GM19035 (cell line): Measurements from ENCODE around the gene EML2.
"Not testable (repeated sequence)": the region's sequence is repeated elsewhere in the genome, so short reads cannot be mapped to it uniquely, and the experiment has no call there.

Source experiments
- ATAC-seq: cut with Tn5 transposase; IDR thresholded peaks from one replicate; pipeline ENCODE4 v1.9.1; 2021; ENCODE audit not compliant: unreplicated experiment

EML2 gene

DNA sequence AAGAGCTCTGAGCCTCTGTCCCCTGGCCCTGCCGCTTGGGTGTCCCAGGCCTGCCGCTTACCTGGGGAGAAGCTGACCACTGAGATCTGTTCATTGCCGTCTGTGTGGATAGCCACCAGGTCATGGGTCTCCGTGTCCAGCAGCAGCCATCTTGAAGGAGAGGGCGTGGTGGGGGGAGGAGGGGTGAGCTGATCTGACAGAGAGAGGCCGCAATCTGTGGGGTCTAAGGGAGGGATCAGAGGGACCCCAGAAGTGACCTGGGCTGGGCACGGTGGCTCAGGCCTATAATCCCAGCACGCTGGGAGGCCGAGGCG, 22.5 kb downstream of the EML2 start:
- ATAC-seq, result no peak

DNA sequence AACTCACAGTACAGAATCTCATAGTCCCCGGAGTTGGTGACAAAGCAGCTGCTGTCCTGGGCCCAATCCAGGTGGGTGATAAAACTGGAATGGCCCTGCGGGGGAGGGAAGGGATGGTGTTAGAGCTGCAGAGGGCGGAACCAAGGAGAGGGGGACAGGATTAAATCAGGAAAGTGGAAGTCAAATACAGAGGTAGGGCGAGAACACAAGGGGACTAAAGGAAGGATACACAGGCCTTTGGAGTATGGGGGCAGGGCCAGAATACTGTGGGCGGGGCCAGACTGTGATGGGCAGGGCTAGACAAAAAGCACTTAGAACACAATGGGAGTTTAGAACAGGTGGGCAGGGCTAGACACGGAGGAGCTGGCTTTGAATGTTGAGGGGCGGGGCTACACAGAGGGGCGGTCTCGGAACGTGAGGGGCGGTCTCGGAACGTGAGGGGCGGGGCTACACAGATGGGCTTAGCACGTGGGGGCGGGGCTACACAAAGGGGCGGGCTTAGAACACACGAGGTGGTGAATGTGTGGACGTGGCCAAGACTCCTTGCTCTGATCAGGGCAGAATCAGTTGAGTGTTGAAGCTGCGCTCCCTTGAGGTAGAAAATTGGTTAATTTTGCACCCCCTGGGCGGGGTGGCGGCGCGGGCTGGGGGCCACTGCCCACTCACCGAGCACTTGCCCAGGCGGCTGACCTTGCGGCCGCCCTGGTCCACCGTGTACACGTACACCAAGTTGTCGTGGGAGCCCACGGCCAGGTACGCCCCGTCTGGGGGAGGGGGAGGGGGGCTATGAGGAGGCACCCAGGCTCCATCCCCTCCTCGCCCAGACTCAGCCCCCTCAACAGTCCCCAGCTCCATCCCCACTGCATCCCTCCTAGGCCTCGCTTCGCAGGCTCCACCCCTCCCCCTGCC, 23.1 kb downstream of the EML2 start:
- peak; percentile 63 for ATAC-seq

DNA sequence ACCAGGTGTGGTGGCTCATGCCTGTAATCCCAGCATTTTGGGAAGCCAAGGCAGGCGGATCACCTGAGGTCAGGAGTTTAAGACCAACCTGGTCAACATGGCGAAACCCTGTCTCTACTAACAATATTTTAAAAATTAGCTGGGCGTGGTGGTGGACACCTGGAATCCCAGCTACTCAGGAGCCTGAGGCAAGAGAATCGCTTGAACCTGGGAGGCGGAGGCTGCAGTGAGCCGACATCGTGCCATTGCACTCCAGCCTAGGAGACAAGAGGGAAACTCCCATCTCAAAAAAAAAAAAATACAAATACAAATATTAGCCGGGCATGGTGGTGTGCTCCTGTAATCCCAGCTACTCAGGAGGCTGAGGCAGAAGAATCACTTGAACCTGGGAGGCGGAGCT, 24.1 kb downstream of the EML2 start:
- ATAC-seq, result not testable (repeated sequence)

DNA sequence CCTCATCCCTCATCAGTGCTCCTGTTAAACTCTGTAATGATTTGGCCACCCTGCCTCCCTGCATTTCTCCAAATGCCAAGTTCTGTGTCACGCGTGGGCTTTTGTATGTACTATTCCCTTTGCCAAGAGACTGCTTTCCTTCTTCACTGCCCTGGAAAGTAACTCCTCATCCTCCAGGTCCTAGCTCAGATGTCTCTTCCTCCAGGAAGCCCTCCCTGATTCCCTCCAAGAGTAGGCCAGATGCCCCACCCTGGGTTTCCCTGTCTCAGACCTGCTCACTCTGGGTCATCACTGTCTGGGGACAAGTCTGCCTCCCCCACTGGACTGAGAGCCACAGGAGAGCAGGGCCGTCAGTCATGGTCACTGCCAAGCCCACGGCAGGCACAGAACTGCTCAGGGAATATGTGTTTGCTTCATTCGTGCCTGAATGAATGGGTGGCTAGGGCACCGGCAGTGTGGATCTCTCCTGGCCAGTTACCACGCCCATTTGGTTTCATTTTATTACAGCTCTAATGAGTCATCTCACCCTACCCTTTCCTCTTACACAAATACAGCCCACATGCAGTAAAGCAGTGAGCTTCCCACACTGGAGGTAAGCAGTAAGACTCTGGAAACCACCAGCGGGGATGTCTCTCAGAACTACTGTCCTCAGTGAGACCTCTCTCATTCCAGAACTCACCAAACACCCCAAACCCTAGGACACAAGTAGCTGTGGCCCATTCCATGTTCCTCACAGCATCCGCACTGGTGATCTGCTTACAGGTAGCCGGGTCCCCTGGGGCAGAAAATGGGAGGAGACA, 25.1 kb downstream of the EML2 start:
- no peak for ATAC-seq

DNA sequence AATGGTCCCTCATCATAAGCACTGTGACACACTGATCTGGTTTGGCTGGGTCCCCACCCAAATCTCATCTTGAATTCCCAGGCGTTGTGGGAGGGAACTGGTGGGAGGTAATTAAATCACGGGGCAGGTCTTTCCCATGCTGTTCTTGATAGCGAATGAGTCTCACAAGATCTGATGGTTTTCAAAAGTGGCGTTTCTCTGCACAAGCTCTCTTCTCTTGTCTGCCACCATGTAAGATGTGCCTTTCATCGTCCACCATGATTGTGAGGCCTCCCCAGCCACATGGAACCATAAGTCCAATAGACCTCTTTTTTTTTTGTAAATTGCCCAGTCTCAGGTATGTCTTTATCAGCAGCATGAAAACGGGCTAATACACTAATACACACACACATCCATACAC, 30.2 kb downstream of the EML2 start:
- no peak for ATAC-seq

DNA sequence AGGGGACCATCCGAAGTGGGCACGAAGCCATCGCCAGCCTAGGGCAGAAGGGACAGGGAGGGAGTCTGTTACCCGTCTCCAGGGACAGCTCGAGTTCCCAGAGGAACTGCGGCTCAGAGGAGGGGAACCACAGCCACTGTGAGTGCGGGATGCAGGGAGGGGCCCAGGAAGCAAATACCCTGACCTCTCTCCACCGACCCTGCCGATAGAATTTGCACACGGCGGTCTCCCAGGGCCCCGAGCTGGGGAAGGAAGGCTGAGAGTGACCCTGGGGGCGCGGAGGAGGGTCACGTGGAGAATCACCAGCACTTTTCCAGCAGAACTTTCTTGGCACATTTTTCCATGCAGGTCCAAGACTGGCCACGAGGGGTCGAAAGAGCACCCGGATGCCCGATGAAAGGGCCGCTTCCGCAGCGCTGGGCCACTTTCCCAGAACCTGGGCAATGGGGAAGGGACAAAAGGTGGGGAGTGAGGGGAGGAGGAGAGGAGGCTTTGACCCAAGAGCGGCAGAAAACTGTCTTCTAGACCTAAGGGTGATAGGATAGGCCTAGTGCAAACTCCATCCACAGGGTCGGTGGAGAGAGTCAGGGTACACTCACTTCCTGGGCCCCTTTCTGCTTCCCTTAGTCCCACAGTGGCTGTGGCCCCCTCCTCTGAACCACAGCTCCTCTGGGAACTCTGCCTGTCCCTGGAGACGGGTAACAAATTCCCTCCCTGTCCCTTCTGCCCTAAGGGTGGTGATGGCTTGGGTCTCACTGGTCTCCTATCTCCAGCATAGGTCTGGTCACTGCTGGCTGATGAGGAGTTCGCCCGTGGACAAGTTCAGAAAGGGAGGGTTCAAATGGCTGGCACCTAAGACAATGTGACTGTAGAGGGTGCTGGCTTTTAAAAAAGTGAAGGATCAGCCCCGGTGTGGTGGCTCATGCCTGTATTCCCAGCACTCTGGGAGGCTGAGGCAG, 31.8 kb downstream of the EML2 start:
- no peak for ATAC-seq

DNA sequence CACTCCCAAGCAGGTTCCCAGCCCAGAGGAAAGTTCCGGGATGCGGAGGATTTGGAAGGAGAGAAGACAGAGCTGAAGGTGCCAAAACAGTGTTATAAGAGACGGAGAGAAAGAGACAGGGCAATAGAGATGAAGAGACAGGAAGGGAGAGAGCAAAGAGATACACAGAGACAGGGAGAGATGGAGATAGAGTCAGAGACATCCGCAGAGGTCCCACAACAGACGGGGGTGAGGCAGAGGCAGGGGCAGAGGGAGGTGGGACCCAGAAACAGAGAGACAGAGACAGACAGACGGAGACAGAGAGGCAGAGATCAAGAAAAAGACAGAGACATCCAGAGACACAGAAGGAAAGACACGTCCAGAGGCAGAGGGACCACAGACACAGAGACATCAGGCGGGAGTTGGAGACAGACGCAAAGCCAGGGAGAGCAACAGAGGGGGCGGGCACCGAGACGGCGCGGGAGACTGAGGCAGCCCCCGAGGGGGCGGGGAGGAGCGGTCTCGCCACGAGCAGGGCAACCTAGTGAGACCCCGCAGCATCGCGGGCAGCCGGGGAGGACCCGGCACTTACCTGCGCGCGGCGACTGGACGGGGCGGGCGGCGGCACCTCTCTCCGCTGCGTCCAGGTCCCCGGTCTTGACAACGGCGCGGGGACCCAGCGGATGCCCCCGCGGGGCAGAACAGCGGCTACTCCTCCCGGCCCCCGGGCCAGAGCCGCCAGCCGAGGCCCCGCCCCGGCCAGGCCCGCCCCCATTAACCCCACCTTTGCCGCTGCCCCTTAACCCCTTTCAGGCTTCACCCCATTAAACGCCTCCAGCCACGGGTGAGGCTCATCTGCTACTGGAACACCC, 37.4 kb downstream of the EML2 start, which contains the start of gene GPR4:
TSS of gene GPR4 (minus strand) at position 689 of the 851 bp plus-strand sequence. CDS start 10,346 bp downstream, outside the sequence.
- no peak for ATAC-seq

DNA sequence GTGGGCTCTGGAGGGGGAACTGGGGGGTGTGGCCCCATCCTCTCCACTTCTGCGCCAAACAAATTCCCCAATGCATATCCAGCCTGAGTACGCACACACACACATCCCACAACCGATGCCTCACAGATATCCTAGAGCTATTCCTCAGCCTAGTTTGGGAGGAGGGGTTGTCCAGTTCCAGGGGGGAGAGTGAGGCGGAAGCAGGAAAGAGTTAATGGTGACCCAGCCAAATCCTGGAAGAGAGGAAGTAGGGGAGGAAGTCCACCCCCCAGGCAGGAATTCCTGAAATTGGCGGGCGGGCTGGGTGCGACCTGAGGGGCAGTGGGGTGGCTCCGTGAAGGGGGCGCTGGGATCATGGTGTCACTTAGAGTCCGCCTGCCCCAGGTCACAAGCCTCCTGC, 38.1 kb downstream of the EML2 start:
- ATAC-seq, result no peak

DNA sequence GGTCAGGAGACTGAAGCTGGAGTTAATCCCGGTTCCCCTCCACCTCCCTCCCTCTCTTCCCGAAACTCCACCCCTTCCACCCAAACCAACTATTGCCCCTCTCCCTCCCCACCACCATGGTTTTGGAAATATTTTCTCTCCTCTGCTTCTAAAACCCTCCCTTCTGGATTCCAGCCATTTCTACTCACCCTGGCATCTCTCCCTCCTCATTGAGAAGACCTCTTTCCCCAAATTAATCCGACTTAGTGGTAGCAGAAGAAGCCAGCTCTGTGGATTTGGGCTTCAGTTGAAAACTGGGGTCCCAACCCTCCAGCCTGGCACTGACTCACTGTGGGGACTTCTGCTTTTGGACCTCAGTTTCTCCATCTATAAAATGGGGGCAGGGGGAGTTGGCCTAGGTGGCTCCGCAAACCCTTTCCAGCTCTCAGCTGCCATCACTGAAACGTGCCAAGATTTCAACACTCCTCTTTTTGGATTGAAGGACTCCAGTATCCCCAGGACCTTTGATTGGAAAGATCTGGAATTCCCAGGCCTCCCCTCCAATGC, 38.8 kb downstream of the EML2 start:
- ATAC-seq, result no peak

DNA sequence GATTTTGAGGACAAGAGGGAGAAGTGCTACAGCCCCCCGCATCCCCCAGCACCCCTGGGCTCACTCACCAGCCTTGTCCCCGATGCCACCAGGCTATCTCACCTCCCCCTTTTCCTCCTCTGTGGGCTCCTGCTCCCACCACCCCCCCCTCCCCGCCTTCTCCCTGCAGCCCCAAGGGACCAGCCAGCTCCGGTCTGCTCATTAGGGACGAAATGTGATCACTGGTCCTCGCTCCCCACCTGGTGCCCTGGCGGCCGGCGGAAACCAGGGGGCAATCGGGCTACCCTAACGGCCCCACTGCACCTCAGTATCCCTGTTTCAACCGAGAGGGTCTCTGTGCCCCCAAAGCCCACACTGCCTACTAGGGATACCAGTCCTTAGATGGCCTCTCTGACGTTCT, 39.9 kb downstream of the EML2 start:
- ATAC-seq, result no peak

DNA sequence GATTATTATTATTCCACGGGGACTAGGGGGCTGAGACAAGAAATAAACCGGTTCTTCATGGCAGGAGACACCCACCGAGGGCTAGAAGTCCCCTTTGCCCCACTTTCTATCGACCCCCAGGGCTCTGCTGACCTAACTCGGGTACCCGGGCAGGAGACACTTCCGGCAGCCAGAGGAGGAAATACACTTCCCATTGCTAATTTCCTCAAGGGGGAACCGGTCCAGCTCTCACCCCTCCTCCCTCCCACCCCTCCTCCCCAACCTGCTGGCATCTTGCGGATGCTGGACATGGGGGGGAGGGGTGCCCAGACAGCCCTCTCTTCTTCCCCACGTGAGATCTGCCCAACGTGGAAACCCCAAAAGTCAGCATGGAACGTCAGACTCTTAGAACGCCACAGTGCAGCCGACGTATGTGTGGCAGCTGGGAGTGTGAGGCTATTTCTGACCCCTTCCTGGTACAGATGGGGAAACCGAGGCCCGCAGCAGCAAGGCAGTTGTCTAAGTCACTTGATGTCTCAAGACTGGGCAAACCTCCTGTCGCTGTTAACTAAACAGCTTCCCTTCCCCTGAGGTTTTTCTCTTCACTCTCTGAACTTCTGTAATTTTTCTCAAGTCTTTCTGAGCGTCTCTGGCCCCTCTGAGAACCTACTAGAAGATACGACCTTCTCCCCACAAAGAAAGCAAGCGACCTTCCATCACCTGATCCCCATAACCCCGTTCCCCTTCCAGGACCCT, 40.8 kb downstream of the EML2 start:
- no peak for ATAC-seq

DNA sequence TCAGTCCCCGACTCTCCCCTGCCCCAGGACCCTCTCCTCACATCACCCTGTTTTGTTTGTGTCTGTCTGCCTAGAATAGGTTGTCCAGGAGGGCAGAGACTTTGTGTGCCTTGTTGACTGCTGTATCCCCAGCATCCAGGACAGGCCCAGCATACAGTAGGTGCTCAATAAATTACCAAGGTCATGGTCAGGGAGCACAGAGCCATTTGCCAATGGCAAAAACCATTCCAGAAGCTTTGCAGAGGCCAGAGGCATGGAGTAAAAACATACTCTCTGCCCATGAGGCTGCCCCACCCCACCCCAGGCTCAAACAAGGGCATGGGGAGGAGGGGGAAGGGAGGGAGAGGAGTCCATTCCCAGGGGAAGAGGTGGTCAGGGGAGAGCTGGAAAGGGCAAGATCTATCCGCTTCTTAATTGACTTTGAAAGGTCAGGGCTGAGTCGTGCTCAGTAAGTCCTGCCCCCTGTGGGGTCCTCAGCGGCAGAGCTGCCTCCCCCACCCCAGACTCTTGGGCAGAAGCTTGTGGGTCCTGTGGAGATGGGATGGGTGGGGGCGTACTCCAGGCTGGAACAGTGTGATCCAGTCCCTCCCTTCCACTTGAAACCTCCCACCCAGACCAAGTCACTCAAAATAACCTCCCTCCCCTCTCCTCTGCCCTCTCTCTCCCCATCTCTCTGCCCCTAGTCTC, 41.6 kb downstream of the EML2 start:
- no peak for ATAC-seq

DNA sequence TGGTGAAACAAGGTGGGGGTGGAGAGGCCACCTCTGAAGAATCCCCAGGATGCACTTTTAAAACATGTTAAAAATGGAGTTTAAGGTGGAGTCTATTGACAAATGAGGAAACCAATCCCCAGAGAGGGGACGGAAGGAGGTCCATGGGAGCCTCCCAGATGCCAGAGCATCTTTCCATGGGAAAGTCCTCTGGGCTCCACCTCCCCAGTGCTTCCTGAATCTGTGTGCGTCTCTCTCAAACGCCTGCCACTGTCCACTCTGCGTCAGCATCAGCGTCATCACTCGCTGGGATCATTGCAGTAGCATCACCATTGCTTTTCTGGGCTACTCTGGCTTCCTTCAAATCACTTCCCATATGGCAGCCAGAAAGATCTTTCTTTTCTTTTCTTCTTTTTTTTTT, 43.4 kb downstream of the EML2 start:
- ATAC-seq, result no peak

DNA sequence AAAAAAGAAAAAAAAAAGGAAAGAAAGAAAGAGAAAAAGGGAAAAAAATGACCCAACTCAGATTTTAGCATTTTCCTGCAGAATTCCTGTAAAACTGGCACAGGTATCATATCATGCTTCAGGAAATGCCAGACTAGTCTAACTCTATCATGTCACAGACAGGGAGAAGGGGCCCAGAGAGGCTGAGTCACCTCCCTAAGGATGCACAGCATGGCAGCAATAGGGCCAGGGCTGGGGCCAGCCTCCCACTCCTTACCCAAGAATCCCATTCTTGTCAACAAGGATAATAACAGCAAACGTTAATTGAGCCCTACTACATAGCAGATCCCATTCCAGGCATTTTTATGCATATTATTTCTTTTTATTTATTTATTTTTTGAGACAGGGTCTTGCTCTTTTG, 45.7 kb downstream of the EML2 start:
- ATAC-seq, result no peak

DNA sequence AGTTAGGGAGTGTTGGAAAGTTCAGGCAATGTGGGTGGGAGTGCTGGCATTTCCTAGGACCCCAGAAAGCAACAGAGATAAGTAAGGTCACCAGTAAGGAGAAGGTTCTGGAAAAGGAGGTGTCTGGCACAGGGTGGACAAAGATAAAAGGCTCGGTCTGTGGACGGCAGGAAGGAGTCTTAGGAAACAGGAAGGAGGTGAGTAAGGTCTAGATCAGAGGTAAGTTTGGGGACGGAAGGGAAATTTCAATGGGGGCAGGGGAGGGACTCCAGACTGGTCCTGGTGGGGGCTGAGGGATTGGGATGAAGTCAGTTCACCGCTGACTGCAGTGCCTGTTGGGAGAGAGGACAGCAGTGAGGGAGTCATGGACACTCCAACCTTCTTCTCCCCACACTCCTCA, 46.8 kb downstream of the EML2 start:
- ATAC-seq, result no peak

DNA sequence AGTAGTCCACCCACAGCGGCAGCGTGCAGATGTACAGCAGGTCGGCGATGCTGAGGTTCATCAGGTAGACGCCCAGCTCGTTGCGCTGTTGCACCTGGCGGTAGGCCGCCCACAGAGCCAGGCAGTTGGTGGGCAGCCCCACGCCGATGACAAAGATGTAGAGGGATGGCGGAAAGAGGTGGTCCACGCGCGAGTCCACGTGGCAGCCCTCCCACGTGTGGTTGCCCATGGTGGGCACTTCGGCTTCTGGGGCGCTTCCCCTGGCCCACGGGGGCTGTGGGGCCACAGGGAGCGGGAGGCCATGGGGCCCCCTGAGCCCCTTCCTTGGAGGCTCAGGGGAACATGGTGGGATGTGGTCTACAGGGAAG, 47.6 kb downstream of the EML2 start:
- ATAC-seq, result no peak

DNA sequence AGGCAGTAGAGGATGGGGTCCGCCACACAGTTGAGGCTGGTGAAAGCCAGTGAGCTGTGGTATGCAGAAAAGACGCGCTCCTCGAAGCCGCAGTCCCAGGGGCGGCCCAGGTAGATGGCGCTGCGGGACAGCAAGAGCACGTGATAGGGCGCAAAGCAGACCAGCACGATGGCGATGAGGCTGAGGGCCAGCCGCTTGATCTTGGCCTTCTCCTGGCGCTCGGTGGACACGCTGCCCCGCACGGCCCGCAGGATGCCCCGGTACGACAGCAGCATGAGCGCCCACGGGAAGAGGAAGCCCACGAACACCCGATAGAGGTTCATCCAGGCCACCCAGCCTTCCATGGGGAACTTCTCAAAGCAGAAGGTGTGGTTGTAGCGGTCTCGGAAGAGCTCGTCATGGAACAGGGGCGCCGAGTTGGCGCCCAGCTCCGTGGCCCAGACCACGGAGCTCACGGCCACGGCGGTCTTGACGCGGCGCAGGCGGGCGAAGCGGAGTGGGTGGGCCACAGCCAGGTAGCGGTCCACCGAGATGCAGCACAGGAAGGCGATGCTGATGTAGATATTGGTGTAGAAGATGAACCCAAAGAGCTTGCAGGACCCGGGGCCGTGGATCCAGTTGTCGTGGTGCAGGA, 48.1 kb downstream of the EML2 start:
- ATAC-seq, result no peak

DNA sequence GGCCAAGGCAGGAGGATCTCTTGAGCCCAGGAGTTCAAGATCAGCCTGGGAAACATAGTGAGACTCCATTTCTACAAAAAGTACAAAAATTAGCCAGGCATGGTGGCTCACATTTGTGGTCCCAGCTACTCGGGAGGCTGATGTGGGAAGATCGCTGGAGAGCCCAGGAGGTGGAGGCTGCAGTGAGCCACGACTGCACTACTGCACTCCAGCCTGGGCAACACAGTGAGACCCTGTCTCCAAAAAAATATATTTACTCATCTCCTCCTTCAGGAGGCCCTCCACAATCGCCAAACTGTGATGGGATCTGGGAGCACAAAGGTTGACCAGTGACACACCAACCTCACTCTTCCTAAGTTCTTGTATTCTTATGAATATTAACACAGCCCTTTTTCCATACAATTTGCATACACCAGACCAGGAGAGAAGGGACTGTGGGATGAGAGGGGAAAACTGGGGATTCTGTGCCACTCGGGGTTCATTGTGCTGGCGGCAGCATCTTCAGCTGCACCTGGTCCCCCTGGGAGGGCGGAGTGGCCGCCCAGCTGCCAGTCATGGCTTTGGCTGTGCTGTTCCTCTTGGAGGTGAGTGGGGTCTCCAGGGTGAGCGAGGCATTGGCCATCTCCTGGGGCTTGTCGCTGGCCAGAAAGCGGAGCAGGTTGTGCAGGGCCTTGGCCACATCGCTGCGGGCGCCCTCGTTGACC, 48.7 kb downstream of the EML2 start:
- ATAC-seq, result no peak
